GM12878 (cell line): ENCODE data around the gene TPST1. TPM values are rescaled to one million over a fixed set of nuclear protein-coding genes. Genes with fewer than 3 reads are reported as not detected.

Experiments
- ATAC-seq: fragments of 200-7000 bp; cut with Tn5 transposase; 3 replicates; pipeline ENCODE4 v1.9.1; 2020; ENCODE audit warnings: mild to moderate bottlenecking, moderate library complexity
- BruUV-seq: library from RNA; stranded (reverse); fragments of 400-500 nt; replicated peaks from 2 replicates; lab custom pipeline; 2021; lab: Mats Ljungman, UMichigan
- CTCF ChIA-PET: fragments of 300-600 bp; sonication (Branson Sonifier 250); formaldehyde crosslinking; extraction: SDS; loops from one replicate; lab custom pipeline; 2021; ENCODE audit warnings: inconsistent platforms; lab: Yijun Ruan, JAX
- POLR2A ChIA-PET: fragments of 350-600 bp; formaldehyde crosslinking; extraction: SDS; loops from one replicate; lab custom pipeline; 2021; ENCODE audit warnings: inconsistent platforms; lab: Charles Lee
- RAD21 ChIA-PET: fragments of 300-600 bp; sonication (Branson Sonifier 250); formaldehyde crosslinking; loops from one replicate; lab custom pipeline; 2023; ENCODE audit warnings: antibody characterized with exemption; ENCODE audit not compliant: unreplicated experiment; lab: Charles Lee
- SMC1A ChIA-PET: fragments of 300-600 bp; sonication (Branson Sonifier 250); formaldehyde crosslinking; loops from one replicate; lab custom pipeline; 2023; ENCODE audit not compliant: unreplicated experiment, uncharacterized antibody; lab: Charles Lee
- DNase-seq: peaks from one replicate; pipeline ENCODE4 v3.0.0-alpha.2; 2011; ENCODE audit warnings: low read depth, low spot score
- FAIRE-seq: peaks from 3 replicates; lab custom pipeline; 2011; peaks lifted over from hg19 to GRCh38; lab: Jason Lieb, UNC
- H2AFZ ChIP-seq: 2 replicates; pipeline ENCODE4 v1.6.0; 2011; ENCODE audit warnings: low read depth, low read length, control low read depth; ENCODE audit not compliant: control insufficient read depth
- H3K27ac ChIP-seq: 2 replicates; pipeline ENCODE4 v1.5.1; 2011; ENCODE audit warnings: control low read depth; ENCODE audit not compliant: control insufficient read depth, insufficient read depth
- H3K27me3 ChIP-seq, 2 experiments: replicated peaks in 1 of 2; 2 replicates each; pipeline versions ENCODE4 v1.6.0 to v1.6.1; 2011; ENCODE audit warnings: low read length in 1 of 2; ENCODE audit not compliant: control insufficient read depth in 2 of 2, insufficient read depth in 2 of 2
- H3K36me3 ChIP-seq, 2 experiments: 2 replicates each; pipeline ENCODE4 v1.5.1; 2011; ENCODE audit warnings: low read length in 1 of 2; ENCODE audit not compliant: control insufficient read depth in 2 of 2, insufficient read depth in 2 of 2
- H3K4me1 ChIP-seq: 2 replicates; pipeline ENCODE4 v1.6.1; 2011; ENCODE audit warnings: mild to moderate bottlenecking, low read length, moderate library complexity, mixed read lengths; ENCODE audit not compliant: control insufficient read depth, insufficient read depth
- H3K4me2 ChIP-seq: 2 replicates; pipeline ENCODE4 v1.6.0; 2011; ENCODE audit warnings: control low read depth; ENCODE audit not compliant: control insufficient read depth, insufficient read depth
- H3K4me3 ChIP-seq: fragments of 200-600 bp; sonication (generic); 2 replicates; pipeline ENCODE4 v1.5.1; 2016
- H3K79me2 ChIP-seq: 2 replicates; pipeline ENCODE4 v1.6.0; 2011; ENCODE audit warnings: low read length; ENCODE audit not compliant: control insufficient read depth, insufficient read depth
- H3K9ac ChIP-seq: 2 replicates; pipeline ENCODE4 v1.8.0; 2011; ENCODE audit warnings: low read length, control low read depth, mixed read lengths; ENCODE audit not compliant: control insufficient read depth, insufficient read depth
- H3K9me3 ChIP-seq: replicated peaks from 3 replicates; pipeline ENCODE4 v1.5.1; 2011; ENCODE audit warnings: mild to moderate bottlenecking, low read length; ENCODE audit not compliant: control insufficient read depth, insufficient read depth
- H4K20me1 ChIP-seq: 2 replicates; pipeline ENCODE4 v1.6.0; 2011; ENCODE audit not compliant: control insufficient read depth, insufficient read depth
- BCL11A ChIP-seq: IDR thresholded peaks from 2 replicates; pipeline ENCODE4 v1.6.1; 2011; ENCODE audit warnings: low read depth, low read length
- CEBPB ChIP-seq, 2 experiments: fragments of 150-350 bp in 1 of 2; IDR thresholded peaks; 2 replicates each; pipeline ENCODE4 v1.6.1; 2012 to 2014; ENCODE audit warnings: low read depth in 2 of 2, low read length in 2 of 2, borderline replicate concordance in 1 of 2, inconsistent platforms in 1 of 2
- FOXK2 ChIP-seq: fragments of 450-650 bp; IDR thresholded peaks from 2 replicates; pipeline ENCODE4 v1.6.1; 2017; ENCODE audit warnings: mild to moderate bottlenecking, moderate library complexity
- FOXM1 ChIP-seq: IDR thresholded peaks from 2 replicates; pipeline ENCODE4 v1.6.1; 2012; ENCODE audit warnings: low read depth, mild to moderate bottlenecking, inconsistent platforms, low read length, moderate library complexity
- MYB ChIP-seq: fragments of 150-350 bp; IDR thresholded peaks from 2 replicates; pipeline ENCODE4 v1.6.1; 2014; ENCODE audit warnings: mild to moderate bottlenecking, low read depth, low read length, borderline replicate concordance
- MYC ChIP-seq: IDR thresholded peaks from 2 replicates; pipeline ENCODE4 v1.6.1; 2011; ENCODE audit warnings: mild to moderate bottlenecking, low read length, moderate library complexity, inconsistent platforms; ENCODE audit not compliant: insufficient read depth, insufficient replicate concordance, insufficient read length, severe bottlenecking
- NFXL1 ChIP-seq: fragments of 450-650 bp; IDR thresholded peaks from 2 replicates; pipeline ENCODE4 v1.6.1; 2017; ENCODE audit warnings: antibody characterized with exemption, mild to moderate bottlenecking, borderline replicate concordance
- NR2C1 ChIP-seq: fragments of 450-650 bp; IDR thresholded peaks from 2 replicates; pipeline ENCODE4 v1.6.1; 2017; ENCODE audit warnings: antibody characterized with exemption, mild to moderate bottlenecking, moderate library complexity
- POLR2AphosphoS5 ChIP-seq: IDR thresholded peaks from 2 replicates; pipeline ENCODE4 v1.6.1; 2011; ENCODE audit warnings: mild to moderate bottlenecking, low read length, inconsistent platforms
- RBBP5 ChIP-seq: fragments of 200-600 bp; sonication (generic); conservative IDR thresholded peaks from 2 replicates; pipeline ENCODE4 v1.6.1; 2016
- SIN3A ChIP-seq: IDR thresholded peaks from 2 replicates; pipeline ENCODE4 v1.6.1; 2012; ENCODE audit warnings: low read depth, low read length, improper control_type of control experiment
- SMAD5 ChIP-seq: IDR thresholded peaks from 2 replicates; pipeline ENCODE4 v1.6.1; 2016; ENCODE audit warnings: antibody characterized with exemption, low read depth
- SP1 ChIP-seq: IDR thresholded peaks from one replicate; pipeline ENCODE4 v1.6.1; 2011; ENCODE audit warnings: low read depth, low read length
- SRF ChIP-seq, 2 experiments: IDR thresholded peaks; 2 replicates each; pipeline ENCODE4 v1.6.1; 2011; ENCODE audit warnings: low read depth in 2 of 2, low read length in 2 of 2, mild to moderate bottlenecking in 1 of 2, moderate library complexity in 1 of 2
- SUZ12 ChIP-seq: fragments of 200-600 bp; sonication (generic); IDR thresholded peaks from one replicate; pipeline ENCODE4 v1.6.1; 2018; ENCODE audit warnings: antibody characterized with exemption, mild to moderate bottlenecking; ENCODE audit not compliant: unreplicated experiment
- USF1 ChIP-seq: IDR thresholded peaks from 2 replicates; pipeline ENCODE4 v1.6.1; 2011; ENCODE audit warnings: borderline replicate concordance, low read depth, mild to moderate bottlenecking, moderate library complexity, mixed read lengths, low read length; ENCODE audit not compliant: insufficient read depth; ENCODE audit errors: extremely low read length
- ZSCAN29 ChIP-seq: fragments of 450-650 bp; IDR thresholded peaks from 2 replicates; pipeline ENCODE4 v1.6.1; 2017; ENCODE audit warnings: mild to moderate bottlenecking, moderate library complexity
- WGBS: methylation state at CpG from one replicate; pipeline ENCODE4 v1.1.6; 2016; ENCODE audit warnings: low lambda C conversion rate; ENCODE audit not compliant: insufficient replicate concordance, insufficient coverage; ENCODE audit errors: missing lambda C conversion rate; 5-methylcytosine and 5-hydroxymethylcytosine counted together
- in situ Hi-C: fragments of 300-500 bp; cut with MboI; formaldehyde crosslinking; loops from 9 replicates; pipeline ENCODE4 v1.14.3; 2018; ENCODE audit warnings: mixed read lengths
- intact Hi-C: fragments of 100-400 bp; cut with micrococcal nuclease; formaldehyde crosslinking; loops from one replicate; pipeline ENCODE4 v1.14.2; 2022; ENCODE audit not compliant: unreplicated experiment
- polyA plus RNA-seq, 11 experiments: library from polyadenylated mRNA; depleted of rRNA in 4 of 11; unstranded in 6 of 11; stranded (reverse) in 5 of 11; fragments of >200 nt; fragmentation: Nextera tagmentation in 4 of 11; fragmentation: Illumina TruSeq in 1 of 11; extraction: Ambion mirVana in 4 of 11; extraction: Trizol in 1 of 11; gene quantifications; 1 replicate in 1 of 11; 2 replicates in 10 of 11; pipeline versions ENCODE4 v1.2.1 to v1.2.3, GENCODE V29; 2011 to 2016; ENCODE audit warnings: inconsistent platforms in 2 of 11, missing spikeins in 2 of 11, low read depth in 1 of 11
- total RNA-seq, 4 experiments: library from RNA; depleted of rRNA in 3 of 4; stranded (reverse); fragments of >200 nt in 3 of 4; fragmentation: Illumina TruSeq in 1 of 4; extraction: Trizol in 1 of 4; gene quantifications; 2 replicates each; pipeline versions ENCODE4 v1.2.1 to v1.2.3, GENCODE V29; 2013 to 2021
- TF ChIP-seq, protein P1 (sequence below): fragments of 450-650 bp; IDR thresholded peaks from 2 replicates; pipeline ENCODE4 v1.6.1; 2017; ENCODE audit warnings: low read depth, mild to moderate bottlenecking, moderate library complexity
- TF ChIP-seq, protein P2 (sequence below): IDR thresholded peaks from 2 replicates; pipeline ENCODE4 v1.6.1; 2011; ENCODE audit warnings: mild to moderate bottlenecking, low read depth, low read length, moderate library complexity; ENCODE audit not compliant: insufficient replicate concordance
- TF ChIP-seq, protein P3 (sequence below): IDR thresholded peaks from 2 replicates; pipeline ENCODE4 v1.6.1; 2011; ENCODE audit warnings: borderline replicate concordance, low read depth, mild to moderate bottlenecking, moderate library complexity, low read length; ENCODE audit not compliant: insufficient read depth, poor library complexity, severe bottlenecking

TPST1 gene
- total and polyA plus RNA-seq, 10 of the 15 experiments (the other 5 are each of a cell fraction or from before 2014, with no cell fraction given) = 1.1 to 10.6 (median 7.5) TPM

- TF ChIP-seq ZSCAN29 = no peak
These were observed 126.7 kb downstream of the TPST1 start (continued) for GRCh38 chr7:66331883-66332282.

- no peak overlapping the region for H3K4me3 ChIP-seq
- no peaks in the 10 kb centered on the region for H3K4me1 ChIP-seq
- H3K79me2 ChIP-seq = no peaks in the 10 kb centered on the region
- ChIA-PET POLR2A (no interaction called here), RAD21 (no interaction called here), CTCF (no interaction called here), SMC1A (interaction anchor here (0.7 to 1.2 kb wide), 2 partner anchors 15 to 115 kb away, joined by 3 read pairs; no protein-coding TSS in a partner anchor)
- H3K27me3 ChIP-seq = no peaks in the 10 kb centered on the region
- H3K36me3 ChIP-seq = no peaks in the 10 kb centered on the region
- in situ Hi-C loops = no loop called here
- BruUV-seq = no TSS peak
- H3K27ac ChIP-seq = no peak overlapping the region
- H3K9ac ChIP-seq = no peak overlapping the region
- ATAC-seq (no peak), DNase-seq (no peak), FAIRE-seq (no peak)
- no peaks in the 10 kb centered on the region for H3K9me3 ChIP-seq
- H4K20me1 ChIP-seq = no peaks in the 10 kb centered on the region
- intact Hi-C loops = no loop called here
- WGBS = 0% methylated on average over 1 of the region's 1 CpG
- no peak overlapping the region for H2AFZ ChIP-seq
- TF ChIP-seq POLR2AphosphoS5 (no peak), SP1 (no peak), SUZ12 (no peak), FOXM1 (no peak), CEBPB (IDR thresholded peaks at IDR 0.05; ENCODE audit: borderline replicate concordance in 1 of 2, low read depth in 2 of 2, low read length in 2 of 2) (no peak), NFXL1 (no peak), SRF (IDR thresholded peaks at IDR 0.05; ENCODE audit: low read depth in 2 of 2, low read length in 2 of 2) (no peak), RBBP5 (no peak), SMAD5 (no peak), USF1 (no peak), BCL11A (no peak), FOXK2 (no peak), SIN3A (no peak), NR2C1 (no peak), MYC (no peak), MYB (no peak)
- TF ChIP-seq, protein P1, sequence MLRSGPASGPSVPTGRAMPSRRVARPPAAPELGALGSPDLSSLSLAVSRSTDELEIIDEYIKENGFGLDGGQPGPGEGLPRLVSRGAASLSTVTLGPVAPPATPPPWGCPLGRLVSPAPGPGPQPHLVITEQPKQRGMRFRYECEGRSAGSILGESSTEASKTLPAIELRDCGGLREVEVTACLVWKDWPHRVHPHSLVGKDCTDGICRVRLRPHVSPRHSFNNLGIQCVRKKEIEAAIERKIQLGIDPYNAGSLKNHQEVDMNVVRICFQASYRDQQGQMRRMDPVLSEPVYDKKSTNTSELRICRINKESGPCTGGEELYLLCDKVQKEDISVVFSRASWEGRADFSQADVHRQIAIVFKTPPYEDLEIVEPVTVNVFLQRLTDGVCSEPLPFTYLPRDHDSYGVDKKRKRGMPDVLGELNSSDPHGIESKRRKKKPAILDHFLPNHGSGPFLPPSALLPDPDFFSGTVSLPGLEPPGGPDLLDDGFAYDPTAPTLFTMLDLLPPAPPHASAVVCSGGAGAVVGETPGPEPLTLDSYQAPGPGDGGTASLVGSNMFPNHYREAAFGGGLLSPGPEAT = no peak
- TF ChIP-seq, protein P2, sequence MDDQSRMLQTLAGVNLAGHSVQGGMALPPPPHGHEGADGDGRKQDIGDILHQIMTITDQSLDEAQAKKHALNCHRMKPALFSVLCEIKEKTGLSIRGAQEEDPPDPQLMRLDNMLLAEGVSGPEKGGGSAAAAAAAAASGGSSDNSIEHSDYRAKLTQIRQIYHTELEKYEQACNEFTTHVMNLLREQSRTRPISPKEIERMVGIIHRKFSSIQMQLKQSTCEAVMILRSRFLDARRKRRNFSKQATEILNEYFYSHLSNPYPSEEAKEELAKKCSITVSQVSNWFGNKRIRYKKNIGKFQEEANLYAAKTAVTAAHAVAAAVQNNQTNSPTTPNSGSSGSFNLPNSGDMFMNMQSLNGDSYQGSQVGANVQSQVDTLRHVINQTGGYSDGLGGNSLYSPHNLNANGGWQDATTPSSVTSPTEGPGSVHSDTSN = no peak
- TF ChIP-seq, protein P3, sequence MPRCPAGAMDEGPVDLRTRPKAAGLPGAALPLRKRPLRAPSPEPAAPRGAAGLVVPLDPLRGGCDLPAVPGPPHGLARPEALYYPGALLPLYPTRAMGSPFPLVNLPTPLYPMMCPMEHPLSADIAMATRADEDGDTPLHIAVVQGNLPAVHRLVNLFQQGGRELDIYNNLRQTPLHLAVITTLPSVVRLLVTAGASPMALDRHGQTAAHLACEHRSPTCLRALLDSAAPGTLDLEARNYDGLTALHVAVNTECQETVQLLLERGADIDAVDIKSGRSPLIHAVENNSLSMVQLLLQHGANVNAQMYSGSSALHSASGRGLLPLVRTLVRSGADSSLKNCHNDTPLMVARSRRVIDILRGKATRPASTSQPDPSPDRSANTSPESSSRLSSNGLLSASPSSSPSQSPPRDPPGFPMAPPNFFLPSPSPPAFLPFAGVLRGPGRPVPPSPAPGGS = no peak
- TF ChIP-seq, all 136 proteins: peak for 0
- no peak overlapping the region for H3K4me2 ChIP-seq
These were observed 128.3 kb downstream of the TPST1 start for GRCh38 chr7:66333443-66333842.
